T-helper 9 cell (primary cell): ENCODE data around the gene DPEP1.
"Not testable (repeated sequence)": the region's sequence is repeated elsewhere in the genome, so short reads cannot be mapped to it uniquely, and the experiment has no call there.

Experiments used
- DNase-seq: peaks from one replicate; pipeline ENCODE4 v3.0.0-alpha.2; 2020

The DPEP1 gene

DNA sequence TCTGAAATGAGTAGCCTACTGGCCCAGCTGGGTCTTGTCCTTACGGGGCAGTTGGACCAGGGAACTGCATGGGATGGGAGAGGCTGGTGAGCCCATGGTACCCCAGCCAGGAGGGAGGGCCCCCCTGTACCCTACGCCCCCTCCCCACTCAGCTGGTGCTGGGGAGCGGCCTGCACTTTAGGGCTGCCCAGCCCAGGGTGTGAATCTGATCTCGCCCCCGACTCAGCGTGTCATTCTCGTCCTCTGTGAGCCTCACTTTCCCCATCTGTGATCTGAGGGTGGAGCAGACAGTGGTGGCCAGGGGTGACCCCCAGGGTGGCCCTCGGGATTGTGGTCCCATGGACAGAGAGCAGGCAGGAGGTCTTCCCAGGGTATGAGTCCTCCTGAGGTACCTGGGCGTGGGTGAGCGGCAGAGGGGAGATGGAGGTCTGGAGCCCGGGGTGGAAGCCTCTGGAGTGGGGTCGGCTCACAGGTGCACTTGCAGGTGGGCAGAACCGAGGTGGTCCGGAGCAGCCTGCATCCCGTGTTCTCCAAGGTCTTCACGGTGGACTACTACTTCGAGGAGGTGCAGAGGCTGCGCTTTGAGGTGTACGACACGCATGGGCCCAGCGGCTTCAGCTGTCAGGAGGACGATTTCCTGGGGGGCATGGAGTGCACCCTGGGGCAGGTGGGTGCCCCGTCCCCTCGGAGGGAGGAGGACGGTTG is 36.2 kb upstream of the DPEP1 start:
- DNase-seq: no peak

DNA sequence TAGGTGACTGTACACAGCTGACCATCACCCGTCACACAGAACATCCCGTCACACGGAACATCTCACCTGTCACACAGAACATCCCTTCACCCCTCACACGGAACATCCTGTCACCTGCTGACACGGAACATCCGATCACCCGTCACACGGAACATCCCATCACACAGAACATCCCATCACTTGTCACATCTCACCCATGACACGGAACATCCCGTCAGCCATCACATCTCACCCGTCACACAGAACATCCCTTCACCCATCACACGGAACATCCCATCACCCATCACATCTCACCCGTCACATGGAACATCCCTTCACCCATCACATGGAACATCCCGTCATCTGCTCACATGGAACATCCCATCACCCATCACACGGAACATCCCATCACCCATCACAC is 34.1 kb upstream of the DPEP1 start:
- no peak for DNase-seq

DNA sequence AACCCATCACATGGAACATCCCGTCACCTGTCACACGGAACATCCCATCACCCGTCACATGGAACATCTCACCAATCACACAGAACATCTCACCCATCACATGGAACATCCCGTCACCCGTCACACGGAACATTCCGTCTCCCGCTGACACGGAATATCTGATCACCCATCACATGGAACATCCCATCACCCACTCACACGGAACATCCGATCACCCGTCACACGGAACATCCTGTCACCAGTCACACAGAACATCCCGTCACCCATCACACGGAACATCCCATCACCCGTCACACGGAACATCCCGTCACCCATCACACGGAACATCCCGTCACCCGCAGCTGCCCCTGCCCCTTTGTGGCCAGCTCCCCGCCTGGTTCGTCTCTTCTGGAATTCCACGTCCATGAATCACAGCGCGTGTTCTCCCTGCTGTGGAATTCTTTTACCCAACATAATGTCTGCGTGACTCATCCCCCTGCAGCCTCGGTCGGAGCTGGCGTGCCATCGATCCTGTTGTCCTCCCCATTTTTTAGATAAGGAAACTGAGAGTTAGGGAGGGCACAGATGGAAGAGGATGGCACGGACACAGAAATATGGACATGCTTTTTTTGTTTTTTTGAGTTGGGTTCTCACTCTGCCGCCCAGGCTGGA is 32.3 kb upstream of the DPEP1 start:
- DNase-seq: no peak

- DNase-seq: no peak
These were observed 31.4 kb upstream of the DPEP1 start for GRCh38 chr16:89581861-89582563.

- no peak for DNase-seq
These were observed 30.7 kb upstream of the DPEP1 start for GRCh38 chr16:89582614-89583196.

DNA sequence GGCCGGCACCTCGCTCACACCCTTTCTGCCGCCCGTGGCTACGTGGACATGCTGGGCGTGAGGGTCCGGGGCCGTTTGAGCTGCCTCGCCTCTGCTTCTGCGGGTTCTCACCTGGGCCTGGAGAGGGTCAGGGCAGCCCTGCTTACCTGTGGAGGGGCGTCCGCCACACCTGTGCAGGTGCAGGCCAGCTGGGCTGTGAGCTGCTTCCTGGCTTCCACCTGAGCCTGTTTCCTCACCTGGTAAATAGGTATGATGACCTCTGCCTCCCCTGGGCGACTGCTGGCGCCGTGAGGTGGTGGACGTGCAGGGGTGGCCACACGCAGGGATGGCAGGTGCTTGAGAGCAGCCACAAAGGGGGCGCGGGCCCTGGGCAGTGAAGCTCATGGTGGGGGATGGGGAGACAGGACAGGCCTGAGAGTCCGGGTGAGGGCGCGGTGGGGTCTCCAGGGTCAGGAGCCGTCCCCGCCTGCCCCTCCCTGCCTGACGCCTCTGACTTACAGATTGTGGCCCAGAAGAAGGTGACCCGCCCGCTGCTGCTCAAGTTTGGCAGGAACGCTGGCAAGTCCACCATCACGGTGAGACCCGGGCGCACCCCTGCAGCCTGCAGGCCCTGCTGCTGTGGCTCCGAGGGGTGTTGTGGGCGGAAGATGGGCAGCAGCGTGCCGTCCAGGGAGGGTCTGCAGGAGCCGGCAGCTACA is 30.1 kb upstream of the DPEP1 start:
- DNase-seq: no peak

- no peak for DNase-seq
These were observed 29.4 kb upstream of the DPEP1 start for GRCh38 chr16:89583895-89584644.

GRCh38 chr16:89584768-89585549 is 28.5 kb upstream of the DPEP1 start:
- no peak for DNase-seq

- no peak for DNase-seq
These were observed 27.2 kb upstream of the DPEP1 start for GRCh38 chr16:89586218-89586617.

DNA sequence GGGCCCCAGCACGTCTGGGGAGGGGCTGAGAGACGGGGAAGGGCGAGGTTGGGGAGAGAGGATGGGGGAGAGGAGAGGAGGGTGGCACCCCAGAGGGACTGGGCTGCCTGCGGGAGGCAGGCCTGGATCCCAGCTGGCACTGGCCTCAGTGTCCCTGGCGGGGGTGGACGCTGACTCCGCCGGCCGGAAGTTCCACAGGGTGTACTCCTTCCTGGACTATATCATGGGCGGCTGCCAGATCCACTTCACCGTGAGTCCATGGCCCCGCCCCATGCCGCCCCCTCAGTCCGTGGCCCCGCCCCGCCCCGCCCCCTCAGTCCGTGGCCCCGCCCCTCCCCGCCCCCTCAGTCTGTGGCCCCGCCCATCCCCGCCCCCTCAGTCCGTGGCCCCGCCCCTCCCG is 26.6 kb upstream of the DPEP1 start:
- DNase-seq: peak; percentile 36

- not testable (repeated sequence) for DNase-seq
These were observed 25.8 kb upstream of the DPEP1 start for GRCh38 chr16:89587676-89588075.

DNA sequence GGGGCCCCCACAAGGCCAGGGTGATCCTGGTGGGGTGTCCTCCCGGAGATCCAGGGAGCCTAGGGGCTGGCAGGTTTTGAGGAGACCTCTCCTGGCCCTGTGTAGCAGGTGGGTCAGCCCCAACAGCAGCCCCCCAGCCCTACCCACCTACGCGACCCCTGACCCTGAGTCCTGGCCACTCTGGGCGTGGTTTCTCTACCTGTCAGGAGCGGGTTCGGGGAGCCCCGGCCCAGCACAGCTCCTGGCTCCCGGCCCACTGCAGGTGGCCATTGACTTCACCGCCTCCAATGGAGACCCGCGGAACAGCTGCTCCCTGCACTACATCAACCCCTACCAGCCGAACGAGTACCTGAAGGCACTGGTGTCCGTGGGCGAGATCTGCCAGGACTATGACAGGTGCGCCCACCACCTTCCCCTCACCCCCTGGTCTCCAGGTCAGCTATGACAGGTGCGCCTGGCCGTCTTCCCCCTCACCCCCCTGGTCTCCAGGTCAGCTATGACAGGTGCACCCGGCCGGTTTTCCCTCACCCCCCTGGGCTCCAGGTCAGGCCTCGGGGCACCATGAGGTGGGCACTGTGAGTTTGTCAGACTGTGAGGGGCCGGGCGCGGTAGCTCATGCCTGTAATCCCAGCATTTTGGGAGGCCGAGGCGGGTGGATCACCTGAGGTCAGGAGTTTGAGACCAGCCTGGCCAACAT is 24.9 kb upstream of the DPEP1 start:
- no peak for DNase-seq

GRCh38 chr16:89589241-89589926 is 24.1 kb upstream of the DPEP1 start:
- DNase-seq: no peak

DNA sequence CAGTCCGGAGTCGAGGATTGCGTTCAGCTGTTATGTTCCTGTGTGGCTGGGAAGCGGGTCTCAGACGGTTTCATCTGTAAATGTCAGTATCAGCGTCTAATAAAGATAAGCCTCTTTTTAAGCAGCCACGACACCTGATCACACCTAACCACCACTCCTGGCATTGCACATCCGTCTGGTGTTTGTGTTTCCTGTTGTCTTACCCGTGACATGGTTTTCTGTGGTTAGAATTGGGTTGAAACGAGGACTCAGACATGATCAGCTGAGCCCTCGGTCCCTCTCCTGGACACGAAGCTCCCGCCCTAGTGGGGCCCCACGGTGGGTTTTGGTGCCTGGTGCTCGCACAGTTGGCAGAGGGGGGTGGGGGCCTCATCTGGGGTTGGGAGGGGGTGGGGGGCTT is 19.6 kb upstream of the DPEP1 start:
- peak; percentile 46 for DNase-seq

GRCh38 chr16:89595330-89596060 is 17.9 kb upstream of the DPEP1 start:
- no peak for DNase-seq

- no peak for DNase-seq
These were observed 17.3 kb upstream of the DPEP1 start for GRCh38 chr16:89596061-89596689.

DNA sequence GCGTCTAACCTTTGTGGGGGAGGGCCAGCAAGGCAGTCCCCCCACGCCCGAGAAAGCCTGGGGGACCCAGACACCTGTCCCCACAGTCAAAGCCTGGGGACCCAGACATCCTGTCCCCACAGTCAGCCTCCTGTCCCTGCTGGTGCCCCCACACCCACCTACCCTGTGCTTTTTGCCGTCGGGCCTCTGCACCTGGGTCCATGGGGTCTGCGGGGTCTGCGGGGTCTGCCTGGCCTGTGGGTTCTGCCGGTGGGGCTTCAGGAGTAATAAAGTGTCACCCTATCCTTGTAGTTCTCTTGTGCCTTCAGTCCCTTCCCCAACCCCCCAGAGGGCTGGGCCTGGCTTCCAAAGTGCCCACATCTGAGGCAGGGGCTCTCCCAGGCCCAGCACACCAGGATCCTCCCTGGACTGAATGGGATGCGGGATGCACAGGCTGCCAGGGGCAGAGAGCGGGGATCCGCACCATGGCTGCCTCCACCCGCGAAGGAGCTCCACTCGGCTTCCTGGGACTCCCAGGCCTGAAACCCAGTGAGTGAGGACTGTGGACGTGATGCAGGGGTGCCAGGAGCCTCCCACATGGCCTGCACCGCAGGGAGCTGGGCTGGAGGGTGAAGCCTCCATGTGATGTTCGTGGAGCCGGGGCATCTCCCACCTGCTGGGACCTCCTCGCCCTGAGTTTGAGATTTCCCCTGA is 16.3 kb upstream of the DPEP1 start:
- no peak for DNase-seq

GRCh38 chr16:89598199-89598598 is 15.2 kb upstream of the DPEP1 start:
- no peak for DNase-seq
